HL-60 (cell line): Measurements from ENCODE around the gene FARS2.

Experiments used
- DNase-seq, 2 experiments: peaks; one replicate each; pipeline ENCODE4 v3.0.0-alpha.2; 2010 to 2020; ENCODE audit warnings: low read depth in 1 of 2, low spot score in 1 of 2
- H3K27ac ChIP-seq: fragments of 250-450 bp; sonication (Bioruptor Pico); replicated peaks from 2 replicates; pipeline ENCODE4 v1.5.1; 2020; ENCODE audit warnings: mild to moderate bottlenecking, moderate library complexity
- H3K27me3 ChIP-seq: fragments of 250-450 bp; sonication (Bioruptor Pico); 2 replicates; pipeline ENCODE4 v1.5.1; 2021; ENCODE audit warnings: mild to moderate bottlenecking, moderate library complexity; ENCODE audit not compliant: insufficient read depth, poor library complexity, severe bottlenecking
- H3K4me3 ChIP-seq: replicated peaks from 2 replicates; pipeline ENCODE4 v1.5.1; 2011; ENCODE audit warnings: mild to moderate bottlenecking, control low read depth, low read length; ENCODE audit not compliant: insufficient read depth
- GABPA ChIP-seq: IDR thresholded peaks from 2 replicates; pipeline ENCODE4 v1.6.1; 2012; ENCODE audit warnings: low read depth
- POLR2AphosphoS5 ChIP-seq: IDR thresholded peaks from 2 replicates; pipeline ENCODE4 v1.6.1; 2012; ENCODE audit warnings: low read depth
- SPI1 ChIP-seq: IDR thresholded peaks from 2 replicates; pipeline ENCODE4 v1.6.1; 2012; ENCODE audit warnings: low read depth, mild to moderate bottlenecking, borderline replicate concordance
- TF ChIP-seq, protein P1 (sequence below): IDR thresholded peaks from one replicate; pipeline ENCODE4 v1.5.1; 2011; ENCODE audit warnings: low read length, control low read depth, inconsistent platforms; ENCODE audit not compliant: insufficient read depth
- TF ChIP-seq, protein P2 (sequence below): IDR thresholded peaks from 2 replicates; pipeline ENCODE4 v1.6.1; 2012; ENCODE audit warnings: low read depth; ENCODE audit not compliant: insufficient replicate concordance

FARS2 gene

DNA sequence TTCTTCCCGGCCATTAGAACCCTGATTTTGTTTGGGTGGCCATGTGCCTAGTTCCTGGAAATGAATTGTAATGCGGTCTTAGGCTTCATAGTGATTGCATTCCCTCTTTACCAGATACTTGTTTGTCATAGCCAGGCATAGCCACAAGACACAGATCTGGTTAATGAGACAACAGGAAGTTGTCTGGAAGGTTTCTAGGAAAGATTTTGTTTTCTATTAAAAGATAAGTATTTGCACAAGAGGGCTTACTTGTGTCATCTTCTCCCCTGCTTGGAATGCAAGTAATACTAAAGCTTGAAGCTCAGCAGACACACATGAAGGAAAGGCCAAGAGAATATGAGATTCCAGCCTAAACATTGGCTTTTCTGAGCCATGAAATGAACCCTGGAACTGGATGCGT, 12.9 kb downstream of the FARS2 start:
- TF ChIP-seq SPI1 (no peak), GABPA (no peak), POLR2AphosphoS5 (no peak)
- TF ChIP-seq, protein P1, sequence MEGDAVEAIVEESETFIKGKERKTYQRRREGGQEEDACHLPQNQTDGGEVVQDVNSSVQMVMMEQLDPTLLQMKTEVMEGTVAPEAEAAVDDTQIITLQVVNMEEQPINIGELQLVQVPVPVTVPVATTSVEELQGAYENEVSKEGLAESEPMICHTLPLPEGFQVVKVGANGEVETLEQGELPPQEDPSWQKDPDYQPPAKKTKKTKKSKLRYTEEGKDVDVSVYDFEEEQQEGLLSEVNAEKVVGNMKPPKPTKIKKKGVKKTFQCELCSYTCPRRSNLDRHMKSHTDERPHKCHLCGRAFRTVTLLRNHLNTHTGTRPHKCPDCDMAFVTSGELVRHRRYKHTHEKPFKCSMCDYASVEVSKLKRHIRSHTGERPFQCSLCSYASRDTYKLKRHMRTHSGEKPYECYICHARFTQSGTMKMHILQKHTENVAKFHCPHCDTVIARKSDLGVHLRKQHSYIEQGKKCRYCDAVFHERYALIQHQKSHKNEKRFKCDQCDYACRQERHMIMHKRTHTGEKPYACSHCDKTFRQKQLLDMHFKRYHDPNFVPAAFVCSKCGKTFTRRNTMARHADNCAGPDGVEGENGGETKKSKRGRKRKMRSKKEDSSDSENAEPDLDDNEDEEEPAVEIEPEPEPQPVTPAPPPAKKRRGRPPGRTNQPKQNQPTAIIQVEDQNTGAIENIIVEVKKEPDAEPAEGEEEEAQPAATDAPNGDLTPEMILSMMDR, result no peak
- TF ChIP-seq, protein P2, sequence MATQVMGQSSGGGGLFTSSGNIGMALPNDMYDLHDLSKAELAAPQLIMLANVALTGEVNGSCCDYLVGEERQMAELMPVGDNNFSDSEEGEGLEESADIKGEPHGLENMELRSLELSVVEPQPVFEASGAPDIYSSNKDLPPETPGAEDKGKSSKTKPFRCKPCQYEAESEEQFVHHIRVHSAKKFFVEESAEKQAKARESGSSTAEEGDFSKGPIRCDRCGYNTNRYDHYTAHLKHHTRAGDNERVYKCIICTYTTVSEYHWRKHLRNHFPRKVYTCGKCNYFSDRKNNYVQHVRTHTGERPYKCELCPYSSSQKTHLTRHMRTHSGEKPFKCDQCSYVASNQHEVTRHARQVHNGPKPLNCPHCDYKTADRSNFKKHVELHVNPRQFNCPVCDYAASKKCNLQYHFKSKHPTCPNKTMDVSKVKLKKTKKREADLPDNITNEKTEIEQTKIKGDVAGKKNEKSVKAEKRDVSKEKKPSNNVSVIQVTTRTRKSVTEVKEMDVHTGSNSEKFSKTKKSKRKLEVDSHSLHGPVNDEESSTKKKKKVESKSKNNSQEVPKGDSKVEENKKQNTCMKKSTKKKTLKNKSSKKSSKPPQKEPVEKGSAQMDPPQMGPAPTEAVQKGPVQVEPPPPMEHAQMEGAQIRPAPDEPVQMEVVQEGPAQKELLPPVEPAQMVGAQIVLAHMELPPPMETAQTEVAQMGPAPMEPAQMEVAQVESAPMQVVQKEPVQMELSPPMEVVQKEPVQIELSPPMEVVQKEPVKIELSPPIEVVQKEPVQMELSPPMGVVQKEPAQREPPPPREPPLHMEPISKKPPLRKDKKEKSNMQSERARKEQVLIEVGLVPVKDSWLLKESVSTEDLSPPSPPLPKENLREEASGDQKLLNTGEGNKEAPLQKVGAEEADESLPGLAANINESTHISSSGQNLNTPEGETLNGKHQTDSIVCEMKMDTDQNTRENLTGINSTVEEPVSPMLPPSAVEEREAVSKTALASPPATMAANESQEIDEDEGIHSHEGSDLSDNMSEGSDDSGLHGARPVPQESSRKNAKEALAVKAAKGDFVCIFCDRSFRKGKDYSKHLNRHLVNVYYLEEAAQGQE, result no peak
- Histone ChIP-seq H3K27ac (no peak overlapping the region), H3K27me3 (no peaks in the 10 kb centered on the region), H3K4me3 (no peak overlapping the region)
- DNase-seq, result no peak

DNA sequence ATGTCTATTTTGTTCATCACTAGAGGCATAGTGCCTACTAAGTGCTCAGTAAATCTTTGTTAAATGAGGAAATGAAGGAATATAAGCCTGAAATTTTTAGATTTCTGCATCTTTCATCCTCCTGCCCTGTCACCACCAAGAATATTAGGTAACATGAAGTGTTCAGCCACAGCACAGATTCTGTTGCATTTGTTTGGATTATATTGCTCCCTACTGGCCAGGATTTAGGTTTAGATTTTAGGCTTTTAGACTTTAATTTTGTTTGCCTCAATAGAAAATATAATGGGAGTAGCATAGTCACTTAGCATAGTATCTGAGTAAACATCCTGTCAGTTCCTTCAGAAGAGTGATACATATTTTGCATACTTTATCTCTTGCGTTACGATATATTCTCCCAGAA, 14.2 kb downstream of the FARS2 start:
- Histone ChIP-seq H3K27me3 (no peaks in the 10 kb centered on the region), H3K4me3 (no peak overlapping the region), H3K27ac (no peak overlapping the region)
- TF ChIP-seq POLR2AphosphoS5, result no peak
- no peak for TF ChIP-seq SPI1
- TF ChIP-seq GABPA, result no peak
- TF ChIP-seq, protein P1, result no peak
- TF ChIP-seq, protein P2, result no peak
- no peak for DNase-seq

DNA sequence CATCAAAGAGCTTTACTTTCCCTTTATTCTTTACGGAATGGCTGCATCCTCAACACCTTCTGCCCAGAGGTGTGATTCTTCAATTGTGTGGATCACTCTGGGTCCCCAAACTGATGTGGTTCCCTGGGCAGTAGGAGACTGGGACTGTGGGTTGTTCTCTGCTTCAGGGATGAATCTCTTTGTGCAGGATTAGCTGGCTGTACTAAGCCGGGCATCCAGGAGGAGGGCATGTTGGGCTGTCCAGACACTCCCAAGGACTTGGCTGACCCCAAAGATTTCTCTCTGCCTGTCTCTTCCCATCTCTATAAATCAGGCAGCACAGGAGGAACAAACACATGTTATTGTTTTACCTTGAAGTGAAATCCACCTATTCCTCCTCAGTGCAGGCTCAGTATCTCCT, 15.3 kb downstream of the FARS2 start:
- no peaks in the 10 kb centered on the region for H3K27me3 ChIP-seq
- H3K27ac ChIP-seq, result no peak overlapping the region
- TF ChIP-seq SPI1 (no peak), GABPA (no peak), POLR2AphosphoS5 (no peak)
- TF ChIP-seq, protein P2, result no peak
- TF ChIP-seq, protein P1, result no peak
- no peak for DNase-seq
- no peak overlapping the region for H3K4me3 ChIP-seq
